ENCODE results near the gene ABHD12. TPM values are rescaled to one million over a fixed set of nuclear protein-coding genes. Genes with fewer than 3 reads are reported as not detected.

The ABHD12 gene
- total RNA-seq, 3 donors from 2014 or later = 26.9 to 67.7 (median 53.4) TPM

DNA sequence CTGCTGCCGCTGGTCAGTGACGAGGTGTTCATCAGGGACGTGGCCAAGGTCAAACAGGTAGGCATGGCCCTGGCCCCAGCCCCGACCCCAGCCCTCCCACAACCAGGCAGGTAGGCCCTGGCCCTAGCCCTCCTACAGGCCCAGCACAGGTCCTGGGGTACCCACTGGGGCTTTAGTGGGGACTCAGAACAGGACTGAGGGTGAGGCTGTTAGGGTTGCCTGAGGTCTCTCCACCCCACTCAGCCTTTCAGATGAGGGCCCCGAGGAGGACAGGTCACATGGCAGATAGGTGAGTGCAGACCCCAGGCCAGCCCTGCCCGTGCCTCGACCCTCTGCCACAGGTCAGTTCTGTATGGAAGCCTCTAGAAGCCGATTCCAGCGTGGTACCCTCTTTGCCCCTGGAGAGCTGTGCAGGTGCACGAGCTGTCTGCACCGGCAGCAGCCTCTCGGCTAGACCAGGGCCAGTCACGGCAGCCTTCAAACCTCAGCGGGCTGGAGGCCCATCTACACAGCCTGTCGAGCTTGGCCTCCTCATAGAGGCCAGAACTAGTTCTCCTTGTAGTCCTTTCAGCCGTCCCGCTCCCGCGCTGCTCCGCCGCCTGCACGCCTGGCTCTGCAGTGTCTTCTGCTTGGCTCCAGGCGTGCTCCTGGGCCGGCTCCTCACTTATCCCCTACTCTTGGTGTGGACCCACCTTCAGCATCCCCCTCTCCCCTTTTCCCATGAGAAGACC lies 107.2 kb downstream of the ABHD12 start:
- peak; percentile 13 to 47 for DNase-seq (ENCODE audit: low spot score in 2 of 2)
- intact Hi-C loops (cut with DNase I; ENCODE audit: low total_unique reads) = no loop called here
- TF ChIP-seq, protein P1, sequence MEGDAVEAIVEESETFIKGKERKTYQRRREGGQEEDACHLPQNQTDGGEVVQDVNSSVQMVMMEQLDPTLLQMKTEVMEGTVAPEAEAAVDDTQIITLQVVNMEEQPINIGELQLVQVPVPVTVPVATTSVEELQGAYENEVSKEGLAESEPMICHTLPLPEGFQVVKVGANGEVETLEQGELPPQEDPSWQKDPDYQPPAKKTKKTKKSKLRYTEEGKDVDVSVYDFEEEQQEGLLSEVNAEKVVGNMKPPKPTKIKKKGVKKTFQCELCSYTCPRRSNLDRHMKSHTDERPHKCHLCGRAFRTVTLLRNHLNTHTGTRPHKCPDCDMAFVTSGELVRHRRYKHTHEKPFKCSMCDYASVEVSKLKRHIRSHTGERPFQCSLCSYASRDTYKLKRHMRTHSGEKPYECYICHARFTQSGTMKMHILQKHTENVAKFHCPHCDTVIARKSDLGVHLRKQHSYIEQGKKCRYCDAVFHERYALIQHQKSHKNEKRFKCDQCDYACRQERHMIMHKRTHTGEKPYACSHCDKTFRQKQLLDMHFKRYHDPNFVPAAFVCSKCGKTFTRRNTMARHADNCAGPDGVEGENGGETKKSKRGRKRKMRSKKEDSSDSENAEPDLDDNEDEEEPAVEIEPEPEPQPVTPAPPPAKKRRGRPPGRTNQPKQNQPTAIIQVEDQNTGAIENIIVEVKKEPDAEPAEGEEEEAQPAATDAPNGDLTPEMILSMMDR (IDR thresholded peaks at IDR 0.05) = no peak
- TF ChIP-seq POLR2A (IDR thresholded peaks at IDR 0.05) (no peak), POLR2AphosphoS5 (IDR thresholded peaks at IDR 0.05) (no peak)
- peaks cover 15% of the 10 kb centered on the region for H3K36me3 ChIP-seq
- H3K4me3 ChIP-seq = no peak overlapping the region
- no peaks in the 10 kb centered on the region for H3K27me3 ChIP-seq
- H3K27ac ChIP-seq = no peak overlapping the region
- peaks cover 0 to 9% of the 10 kb centered on the region in 2 donors for H3K4me1 ChIP-seq
- H3K9me3 ChIP-seq = no peaks in the 10 kb centered on the region

DNA sequence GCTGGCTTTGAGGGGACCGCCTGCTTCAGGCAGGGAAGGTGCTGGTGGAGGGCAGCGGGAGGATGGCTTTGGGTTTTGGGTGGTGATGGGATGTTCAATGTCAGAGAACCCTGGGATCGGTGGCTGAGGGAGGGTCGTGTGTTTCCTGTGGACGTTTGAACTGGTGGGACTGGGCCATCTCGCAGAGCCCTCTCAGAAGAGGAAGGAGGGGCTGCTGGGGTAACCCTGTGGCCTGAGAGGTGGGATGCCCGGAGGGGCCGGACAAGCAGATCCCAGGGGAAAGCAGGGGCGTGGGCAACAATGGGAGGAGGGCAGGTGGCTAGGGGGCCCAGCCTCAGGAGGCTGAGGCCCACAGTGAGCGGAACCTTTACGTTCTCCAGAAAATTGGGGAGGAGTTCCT lies 107.8 kb downstream of the ABHD12 start:
- Histone ChIP-seq H3K9me3 (no peaks in the 10 kb centered on the region), H3K27me3 (no peaks in the 10 kb centered on the region), H3K4me1 (peaks cover 0 to 9% of the 10 kb centered on the region in 2 donors), H3K4me3 (no peak overlapping the region), H3K27ac (no peak overlapping the region), H3K36me3 (peaks cover 15% of the 10 kb centered on the region)
- DNase-seq (ENCODE audit: low spot score in 2 of 2) = peak; percentile 14 to 47
- intact Hi-C loops (cut with DNase I; ENCODE audit: low total_unique reads) = no loop called here
- no peak for TF ChIP-seq POLR2A (IDR thresholded peaks at IDR 0.05)

DNA sequence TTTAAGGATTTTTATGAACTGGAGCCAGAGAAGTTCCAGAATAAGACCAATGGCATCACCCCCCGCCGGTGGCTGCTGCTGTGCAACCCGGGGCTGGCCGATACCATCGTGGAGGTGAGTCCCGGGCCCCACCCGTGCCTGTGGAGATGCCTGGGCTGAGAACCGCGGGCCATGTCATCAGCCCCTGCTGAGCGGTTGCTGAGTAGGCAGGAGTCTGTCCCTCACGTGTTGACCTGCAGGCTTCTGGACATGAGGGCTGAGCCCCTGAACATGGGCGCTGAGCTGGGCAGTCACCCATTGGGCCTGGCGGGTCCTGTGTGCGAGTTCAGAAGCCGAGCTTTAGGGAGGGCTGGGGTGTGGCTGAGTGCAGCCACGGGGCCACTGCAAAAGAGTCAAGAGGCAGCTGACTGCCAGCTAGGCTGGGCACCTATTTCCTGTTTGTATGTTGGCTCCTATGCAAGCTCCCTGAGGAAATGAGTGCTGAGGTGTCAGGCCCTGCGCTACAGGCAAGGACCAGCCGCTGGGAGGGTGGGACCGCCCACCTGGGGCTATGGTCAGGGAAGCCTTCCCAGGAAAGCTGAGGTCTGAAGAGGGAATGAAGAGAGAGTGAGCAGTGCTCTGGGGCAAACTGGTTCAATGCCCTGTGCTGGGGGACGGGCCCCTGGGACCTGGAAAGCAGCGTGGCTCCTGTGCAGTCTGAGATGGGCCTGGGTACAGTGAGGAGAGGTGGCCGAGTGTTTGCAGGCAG lies 108.4 kb downstream of the ABHD12 start:
- Histone ChIP-seq H3K27ac (peak overlapping the region in 1 of 2 donors; percentile 14), H3K9me3 (no peaks in the 10 kb centered on the region), H3K4me1 (peaks cover 0 to 9% of the 10 kb centered on the region in 2 donors), H3K36me3 (peaks cover 18% of the 10 kb centered on the region), H3K27me3 (no peaks in the 10 kb centered on the region), H3K4me3 (no peak overlapping the region)
- peak; percentile 15 to 44 for DNase-seq (ENCODE audit: low spot score in 2 of 2)
- intact Hi-C loops (cut with DNase I; ENCODE audit: low total_unique reads) = no loop called here
- TF ChIP-seq, protein P1 (IDR thresholded peaks at IDR 0.05) = no peak
- TF ChIP-seq POLR2AphosphoS5 (IDR thresholded peaks at IDR 0.05) (no peak), POLR2A (IDR thresholded peaks at IDR 0.05) (no peak)

DNA sequence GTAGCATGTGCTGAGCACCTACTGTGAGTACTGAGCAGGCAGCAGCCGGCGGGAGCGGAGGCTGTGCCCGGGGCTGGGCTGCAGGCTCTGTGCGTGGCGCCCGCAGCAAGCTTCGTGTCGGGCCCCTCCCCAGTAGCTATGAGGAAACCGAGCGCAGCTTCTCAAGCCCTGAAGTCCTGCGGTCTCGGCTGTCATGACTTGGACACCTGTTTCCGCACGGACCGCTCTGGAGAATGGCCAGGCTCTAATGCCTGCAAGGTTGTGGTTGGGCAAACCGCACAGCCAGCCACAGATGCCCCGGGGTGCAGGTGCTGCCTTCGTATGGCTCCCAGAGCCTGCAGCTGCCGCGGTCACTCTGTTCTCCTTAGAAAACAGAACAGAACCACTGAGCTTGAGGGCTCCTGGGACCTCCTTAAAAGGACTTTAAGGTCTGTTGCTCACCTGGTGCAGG lies 109.1 kb downstream of the ABHD12 start:
- intact Hi-C loops (cut with DNase I; ENCODE audit: low total_unique reads) = no loop called here
- Histone ChIP-seq H3K9me3 (no peaks in the 10 kb centered on the region), H3K27ac (no peak overlapping the region), H3K27me3 (no peaks in the 10 kb centered on the region), H3K4me1 (peaks cover 0 to 9% of the 10 kb centered on the region in 2 donors), H3K36me3 (peaks cover 20% of the 10 kb centered on the region), H3K4me3 (no peak overlapping the region)
- no peak for TF ChIP-seq POLR2AphosphoS5 (IDR thresholded peaks at IDR 0.05)
- TF ChIP-seq, protein P1 (IDR thresholded peaks at IDR 0.05) = no peak
- no peak for TF ChIP-seq POLR2A (IDR thresholded peaks at IDR 0.05)
- peak; percentile 37 to 76 for DNase-seq (ENCODE audit: low spot score in 2 of 2)

DNA sequence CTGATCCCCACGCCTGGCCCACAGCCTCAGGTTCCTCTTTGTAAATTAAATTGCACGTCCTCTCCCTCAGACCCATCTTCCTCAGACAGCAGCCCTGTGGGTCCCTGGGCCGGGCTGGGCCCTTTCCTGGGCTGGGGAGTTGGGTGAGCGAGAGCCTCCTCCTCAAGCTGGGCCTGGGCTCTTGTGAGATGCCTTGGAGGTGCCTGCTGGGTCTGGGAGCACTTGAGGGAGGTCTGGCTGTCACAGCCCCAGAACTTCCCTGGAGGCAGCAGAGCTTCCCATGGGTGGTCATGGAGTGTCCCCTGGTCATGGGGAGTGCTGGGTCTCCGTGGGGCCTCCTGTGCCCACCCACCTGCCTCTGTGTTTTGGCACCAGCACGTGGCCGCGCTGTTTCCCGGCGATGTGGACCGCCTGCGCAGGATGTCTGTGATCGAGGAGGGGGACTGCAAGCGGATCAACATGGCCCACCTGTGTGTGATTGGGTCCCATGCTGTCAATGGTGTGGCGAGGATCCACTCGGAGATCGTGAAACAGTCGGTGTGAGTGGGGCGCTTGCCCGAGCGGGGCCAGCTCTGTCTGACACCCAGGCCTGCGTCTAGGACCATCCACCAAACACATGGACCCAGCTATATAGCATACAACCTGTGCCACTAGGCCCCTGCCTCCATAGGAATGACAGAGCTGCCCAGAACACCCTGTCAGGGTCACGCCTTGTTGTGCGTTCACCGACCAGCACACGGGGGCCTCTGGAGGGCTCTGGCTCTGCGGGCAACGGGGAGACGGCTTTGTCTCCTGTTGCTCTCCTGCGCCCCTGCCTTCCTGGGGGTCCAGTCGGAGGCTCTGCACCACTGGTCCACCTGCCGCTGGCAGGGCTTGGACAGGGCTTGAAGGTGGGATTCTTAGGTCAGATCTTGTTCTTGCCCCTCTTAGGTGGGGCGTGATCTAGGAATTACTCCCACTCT lies 109.8 kb downstream of the ABHD12 start:
- Histone ChIP-seq H3K9me3 (no peaks in the 10 kb centered on the region), H3K4me1 (peaks cover 0 to 9% of the 10 kb centered on the region in 2 donors), H3K27me3 (no peaks in the 10 kb centered on the region), H3K36me3 (peaks cover 20% of the 10 kb centered on the region), H3K27ac (peak overlapping the region; percentile 21 to 41), H3K4me3 (no peak overlapping the region)
- TF ChIP-seq, protein P1 (IDR thresholded peaks at IDR 0.05) = no peak
- TF ChIP-seq POLR2AphosphoS5 (IDR thresholded peaks at IDR 0.05) (no peak), POLR2A (IDR thresholded peaks at IDR 0.05) (no peak)
- intact Hi-C loops (cut with DNase I; ENCODE audit: low total_unique reads) = no loop called here
- peak; percentile 15 to 28 for DNase-seq (ENCODE audit: low spot score in 2 of 2)
